Hair follicle dermal papilla cell (primary cell): ENCODE data around the gene FGFR3. TPM values are rescaled to one million over a fixed set of nuclear protein-coding genes. Genes with fewer than 3 reads are reported as not detected.

Experiments used
- total RNA-seq: library from RNA; depleted of rRNA; stranded (reverse); fragments of >200 nt; gene quantifications from 2 replicates; pipeline ENCODE4 v1.2.3, GENCODE V29; 2012

Gene FGFR3
- 0.12 and 0.32 TPM in 2 replicates for total RNA-seq

GRCh38 chr4:1792832-1793495 lies at the start of gene FGFR3:
FGFR3 (plus strand) TSS chr4:1793293; CDS start chr4:1793935, 642 bp downstream.

GRCh38 chr4:1856071-1856942 lies 63.2 kb downstream of the FGFR3 start, which contains the start of gene LETM1:
LETM1 (minus strand) TSS chr4:1856156; CDS start chr4:1855950, 206 bp downstream.

Other genes with a start within 250 kb of the FGFR3 start
- 3.7 and 4.0 TPM in 2 replicates for gene FAM53A, start 109.0 kb upstream of the FGFR3 start, total RNA-seq
- 38.9 and 39.2 TPM in 2 replicates for gene SLBP, start 81.0 kb upstream of the FGFR3 start, total RNA-seq
- gene TMEM129, start 72.0 kb upstream of the FGFR3 start, total RNA-seq = 46.7 and 49.7 TPM in 2 replicates
- gene TACC3, start 71.8 kb upstream of the FGFR3 start, total RNA-seq = 3.2 and 3.3 TPM in 2 replicates
- 74.6 and 80.8 TPM in 2 replicates for gene LETM1, start 62.9 kb downstream of the FGFR3 start, total RNA-seq
- 84.3 and 86.0 TPM in 2 replicates for gene NSD2, start 78.1 kb downstream of the FGFR3 start, total RNA-seq
- gene NELFA, start 215.7 kb downstream of the FGFR3 start, total RNA-seq = 18.0 and 26.0 TPM in 2 replicates